Left kidney (tissue), 2 donors: ENCODE results near the gene VCP. TPM values are rescaled to one million over a fixed set of nuclear protein-coding genes. Genes with fewer than 3 reads are reported as not detected.

Source experiments
- DNase-seq: peaks from one replicate; pipeline ENCODE4 v3.0.0-alpha.2; 2013
- polyA plus RNA-seq: library from polyadenylated mRNA; unstranded; fragments of 120-200 nt; gene quantifications from one replicate; pipeline ENCODE4 v1.2.1, GENCODE V29; 2013; ENCODE audit not compliant: insufficient read length

VCP gene
- polyA plus RNA-seq, 1 donor, result 250 TPM

- DNase-seq, result no peak
Observed at GRCh38 chr9:35069020-35069419, 3.4 kb downstream of the VCP start.

- no peak for DNase-seq
Observed at GRCh38 chr9:35067056-35067455, 5.4 kb downstream of the VCP start.

GRCh38 chr9:35060548-35061207 lies 11.7 kb downstream of the VCP start:
- DNase-seq, result no peak

GRCh38 chr9:35059438-35059837 lies 13.0 kb downstream of the VCP start:
- no peak for DNase-seq

- DNase-seq, result no peak
Observed at GRCh38 chr9:35057271-35057620, 15.2 kb downstream of the VCP start.

GRCh38 chr9:35056571-35057270 lies 15.7 kb downstream of the VCP start:
- DNase-seq, result no peak

GRCh38 chr9:35054871-35055644 lies 17.4 kb downstream of the VCP start:
- no peak for DNase-seq

GRCh38 chr9:35054185-35054835 lies 18.1 kb downstream of the VCP start:
- DNase-seq, result no peak

GRCh38 chr9:35051069-35051967 lies 21.1 kb downstream of the VCP start:
- no peak for DNase-seq

GRCh38 chr9:35048511-35048910 lies 23.9 kb downstream of the VCP start:
- no peak for DNase-seq

GRCh38 chr9:35044071-35044470 lies 28.4 kb downstream of the VCP start:
- DNase-seq, result no peak

GRCh38 chr9:35042891-35043545 lies 29.4 kb downstream of the VCP start:
- DNase-seq, result no peak

- no peak for DNase-seq
Observed at GRCh38 chr9:35042081-35042604, 30.3 kb downstream of the VCP start.

- DNase-seq, result peak; percentile 28
Observed at GRCh38 chr9:35035851-35036701, 36.3 kb downstream of the VCP start.

- DNase-seq, result no peak
Observed at GRCh38 chr9:35033101-35033500, 39.3 kb downstream of the VCP start.

- DNase-seq, result no peak
Observed at GRCh38 chr9:35029852-35030251, 42.6 kb downstream of the VCP start.

GRCh38 chr9:35029241-35029640 lies 43.2 kb downstream of the VCP start:
- DNase-seq, result no peak

- no peak for DNase-seq
Observed at GRCh38 chr9:35028341-35028740, 44.1 kb downstream of the VCP start.

GRCh38 chr9:35027860-35028259 lies 44.6 kb downstream of the VCP start:
- no peak for DNase-seq

- DNase-seq, result no peak
Observed at GRCh38 chr9:35027374-35027773, 45.1 kb downstream of the VCP start.
